Heart left ventricle (tissue), 16 donors: ENCODE data around the gene CYREN. TPM values are rescaled to one million over a fixed set of nuclear protein-coding genes. Genes with fewer than 3 reads are reported as not detected.
A peak's percentile ranks its signal among the peaks of the same experiment; 100 is the strongest.

ENCODE experiments used
- ATAC-seq, 4 donors: fragments of 200-7000 bp; cut with Tn5 transposase; one replicate each; pipeline ENCODE4 v1.9.1; 2020 to 2022; ENCODE audit warnings: moderate library complexity in 4 of 4, mild to moderate bottlenecking in 3 of 4, moderate number of reproducible peaks in 1 of 4
- DNase-seq, 5 donors: peaks; one replicate each; pipeline ENCODE4 v3.0.0-alpha.2; 2020
- H3K27ac ChIP-seq, 12 donors: fragments of 200-600 bp; sonication (generic) in 4 of 12; one replicate each; pipeline versions ENCODE4 v1.5.0 to v1.8.0; 2016 to 2022; ENCODE audit warnings: mild to moderate bottlenecking in 2 of 12
- H3K27me3 ChIP-seq, 9 donors: fragments of 200-600 bp; sonication (generic) in 2 of 9; one replicate each; pipeline versions ENCODE4 v1.5.1 to v1.8.0; 2016 to 2022; ENCODE audit warnings: mild to moderate bottlenecking in 3 of 9
- H3K36me3 ChIP-seq, 9 donors: fragments of 200-600 bp; sonication (generic) in 2 of 9; one replicate each; pipeline versions ENCODE4 v1.5.0 to v1.8.0; 2018 to 2022; ENCODE audit warnings: mild to moderate bottlenecking in 2 of 9
- H3K4me1 ChIP-seq, 12 donors: fragments of 200-600 bp; sonication (generic) in 4 of 12; one replicate each; pipeline versions ENCODE4 v1.5.0 to v1.8.0; 2016 to 2022; ENCODE audit warnings: mild to moderate bottlenecking in 3 of 12
- H3K4me3 ChIP-seq, 12 donors: fragments of 200-600 bp; sonication (generic) in 4 of 12; one replicate each; pipeline versions ENCODE4 v1.5.0 to v1.8.0; 2017 to 2022; ENCODE audit warnings: mild to moderate bottlenecking in 9 of 12, moderate library complexity in 4 of 12
- H3K9me3 ChIP-seq, 12 donors: fragments of 200-600 bp; sonication (generic) in 4 of 12; one replicate each; pipeline versions ENCODE4 v1.5.0 to v1.8.0; 2016 to 2022; ENCODE audit warnings: mild to moderate bottlenecking in 1 of 12
- CTCF ChIP-seq, 12 donors: fragments of 200-600 bp; sonication (generic) in 4 of 12; IDR thresholded peaks; one replicate each; pipeline versions ENCODE4 v1.5.0 to v1.8.0; 2018 to 2022; ENCODE audit warnings: antibody characterized with exemption in 12 of 12, mild to moderate bottlenecking in 5 of 12
- POLR2A ChIP-seq, 2 donors: fragments of 450-650 bp; IDR thresholded peaks; one replicate each; pipeline ENCODE4 v1.6.1; 2017; ENCODE audit warnings: antibody characterized with exemption in 2 of 2, mild to moderate bottlenecking in 2 of 2, moderate library complexity in 2 of 2
- WGBS, 4 donors: extraction: QIAGEN DNeasy Blood & Tissue Kit in 2 of 4; methylation state at CpG; one replicate each; pipeline versions ENCODE4 v1.1.5 to v1.1.7; 2013 to 2018; 5-methylcytosine and 5-hydroxymethylcytosine counted together
- intact Hi-C, 10 donors: fragments of 100-400 bp; cut with DNase I; formaldehyde crosslinking; loops; one replicate each; pipeline versions ENCODE4 v1.11.1 to v1.14.2; 2022
- polyA plus RNA-seq, 2 donors: library from polyadenylated mRNA; stranded (reverse); fragments of 200-250 nt; gene quantifications; one replicate each; pipeline ENCODE4 v1.2.3, GENCODE V29; 2013
- total RNA-seq, 9 donors: library from RNA; depleted of rRNA in 2 of 9; stranded (reverse); fragments of >200 nt in 2 of 9; fragmentation: NEBNext Ultra II Directional in 3 of 9; extraction: Animal tissue kit (Norgen Biotek cat#: 25700) in 3 of 9; gene quantifications; one replicate each; pipeline versions ENCODE4 v1.1.0 to v1.2.4, GENCODE V29; 2016 to 2023
- donor health status: ischemic (EF 13 %, LVEDD 7.1; RV severe dilation, severe dysfunction).
- donor health status: healthy with polysubstance abuse.
- donor health status: DM: no; HTN: yes; CAD: no.
- donor health status: DM: no; HTN: no; CAD: no.
- donor health status: ischemic (EF 25% LVEDD 6.9; RV normal size, moderate dysfunction).
- donor health status: ischemic (EF 25% LVEDD 5.7; RV mildly dilated, moderate dysfunction).
- donor health status: healthy.
- donor health status: DM: yes; HTN: yes; CAD: no.
- donor health status: ischemic (EF 35%, LVEDD 5.7; RV mildly dilated, moderate dysfunction).
- donor health status: nonischemic (EF 11% LVEDD 7.7; RV severe dilation, severe dysfunction).
- donor health status: DM: yes; HTN: yes; CAD: no.
- donor health status: PGD.
- donor health status: ischemic (EF 29% LVEDD 5.4; RV normal size, mild dysfunction).
- donor health status: nonischemic (EF 23%, LVEDD 6.1; RV moderate dilation, normal function).

CYREN gene
- total and polyA plus RNA-seq, 11 donors: 18.4 to 35.8 (median 24.9) TPM

- ATAC-seq: peak; percentile 27 to 74 (median 42)
- WGBS, 4 donors: 80 to 83% (median 81%) methylated on average over 6 of the region's 6 CpGs
- Histone ChIP-seq H3K4me3 (no peak overlapping the region), H3K4me1 (peaks cover 0 to 11% (median 0%) of the 10 kb centered on the region in 12 donors), H3K27ac (no peak overlapping the region), H3K27me3 (no peaks in the 10 kb centered on the region), H3K36me3 (peaks cover 0 to 99% (median 79%) of the 10 kb centered on the region in 9 donors), H3K9me3 (no peaks in the 10 kb centered on the region)
- TF ChIP-seq POLR2A (IDR thresholded peaks at IDR 0.05) (no peak), CTCF (IDR thresholded peaks at IDR 0.05) (no peak)
- peak in 1 of 5 donors; percentile 15 for DNase-seq
- intact Hi-C loops: loop anchor here in 1 of 10 donors (10.0 kb wide), 1 partner anchor 514 kb away; no protein-coding TSS in a partner anchor
Measured at GRCh38 chr7:135189221-135189662, 18.7 kb upstream of the CYREN start.

GRCh38 chr7:135188298-135188984 lies 17.9 kb upstream of the CYREN start:
- H3K27ac ChIP-seq: no peak overlapping the region
- DNase-seq (peak in 1 of 5 donors; percentile 13), ATAC-seq (peak in 1 of 4 donors; percentile 8)
- H3K9me3 ChIP-seq: peaks cover 0 to 2% (median 0%) of the 10 kb centered on the region in 12 donors
- intact Hi-C loops: loop anchor here in 1 of 10 donors (10.0 kb wide), 1 partner anchor 514 kb away; no protein-coding TSS in a partner anchor
- no peaks in the 10 kb centered on the region for H3K27me3 ChIP-seq
- WGBS, 4 donors: 95 to 98% (median 97%) methylated on average over 8 to 12 of the region's 12 CpGs
- H3K4me3 ChIP-seq: no peak overlapping the region
- H3K36me3 ChIP-seq: peaks cover 0 to 99% (median 79%) of the 10 kb centered on the region in 9 donors
- peaks cover 0 to 11% (median 0%) of the 10 kb centered on the region in 12 donors for H3K4me1 ChIP-seq
- TF ChIP-seq POLR2A (IDR thresholded peaks at IDR 0.05) (no peak), CTCF (IDR thresholded peaks at IDR 0.05) (no peak)

- DNase-seq (no peak), ATAC-seq (no peak)
- H3K4me1 ChIP-seq: peaks cover 0 to 11% (median 0%) of the 10 kb centered on the region in 12 donors
- H3K4me3 ChIP-seq: no peak overlapping the region
- TF ChIP-seq POLR2A (IDR thresholded peaks at IDR 0.05) (no peak), CTCF (IDR thresholded peaks at IDR 0.05) (no peak)
- H3K9me3 ChIP-seq: peaks cover 0 to 18% (median 9%) of the 10 kb centered on the region in 12 donors
- no peak overlapping the region for H3K27ac ChIP-seq
- H3K36me3 ChIP-seq: peaks cover 0 to 98% (median 81%) of the 10 kb centered on the region in 9 donors
- 86 to 92% (median 89%) methylated on average over 10 to 12 of the region's 12 CpGs for WGBS, 4 donors
- no peaks in the 10 kb centered on the region for H3K27me3 ChIP-seq
- intact Hi-C loops: loop anchor here in 1 of 10 donors (10.0 kb wide), 1 partner anchor 512 kb away; no protein-coding TSS in a partner anchor
Measured at GRCh38 chr7:135186841-135187253, 16.3 kb upstream of the CYREN start.

- DNase-seq: no peak
- peaks cover 0 to 11% (median 0%) of the 10 kb centered on the region in 12 donors for H3K4me1 ChIP-seq
- 95 to 100% (median 96%) methylated on average over 2 to 3 of the region's 3 CpGs for WGBS, 4 donors
Measured at GRCh38 chr7:135186261-135186540, 15.7 kb upstream of the CYREN start.

More at GRCh38 chr7:135186261-135186540, 15.7 kb upstream of the CYREN start:
- intact Hi-C loops: loop anchor here in 1 of 10 donors (10.0 kb wide), 1 partner anchor 511 kb away; no protein-coding TSS in a partner anchor
- peaks cover 0 to 98% (median 78%) of the 10 kb centered on the region in 9 donors for H3K36me3 ChIP-seq
- no peak overlapping the region for H3K4me3 ChIP-seq
- TF ChIP-seq CTCF (IDR thresholded peaks at IDR 0.05) (no peak), POLR2A (IDR thresholded peaks at IDR 0.05) (no peak)
- no peak overlapping the region for H3K27ac ChIP-seq
- ATAC-seq: no peak
- peaks cover 0 to 24% (median 15%) of the 10 kb centered on the region in 12 donors for H3K9me3 ChIP-seq
- H3K27me3 ChIP-seq: no peaks in the 10 kb centered on the region
